WTC11 (cell line): ENCODE results near the gene SMC1B.

ENCODE experiments used
- CTCF ChIP-seq: fragments of 200-600 bp; IDR thresholded peaks from 2 replicates; pipeline ENCODE4 v1.8.0; 2022; ENCODE audit warnings: antibody characterized with exemption
- E2F1 ChIP-seq: sonication (generic); formaldehyde crosslinking; IDR thresholded peaks from 2 replicates; pipeline ENCODE4 v1.8.0; 2022; ENCODE audit warnings: mild to moderate bottlenecking, missing genetic modification reagents
- ESRRA ChIP-seq: sonication (generic); formaldehyde crosslinking; IDR thresholded peaks from 2 replicates; pipeline ENCODE4 v1.8.1; 2022; ENCODE audit warnings: mild to moderate bottlenecking, missing genetic modification reagents, borderline replicate concordance
- JUN ChIP-seq: sonication (generic); formaldehyde crosslinking; IDR thresholded peaks from 2 replicates; pipeline ENCODE4 v1.8.0; 2023; ENCODE audit warnings: mild to moderate bottlenecking, missing genetic modification reagents
- NR1H2 ChIP-seq: sonication (generic); formaldehyde crosslinking; IDR thresholded peaks from 2 replicates; pipeline ENCODE4 v1.9.0; 2021; ENCODE audit warnings: mild to moderate bottlenecking, moderate library complexity, missing genetic modification reagents
- SMAD4 ChIP-seq: sonication (generic); formaldehyde crosslinking; IDR thresholded peaks from 2 replicates; pipeline ENCODE4 v1.8.0; 2022; ENCODE audit warnings: mild to moderate bottlenecking, missing genetic modification reagents
- SP1 ChIP-seq: sonication (generic); formaldehyde crosslinking; conservative IDR thresholded peaks from 2 replicates; pipeline ENCODE4 v1.8.1; 2022; ENCODE audit warnings: missing genetic modification reagents
- ZBTB43 ChIP-seq: sonication (generic); formaldehyde crosslinking; IDR thresholded peaks from 2 replicates; pipeline ENCODE4 v1.8.1; 2023; ENCODE audit warnings: mild to moderate bottlenecking, missing genetic modification reagents
- ZNF396 ChIP-seq: fragments of 250-450 bp; sonication (Bioruptor Pico); IDR thresholded peaks from 2 replicates; pipeline ENCODE4 v1.8.0; 2021; ENCODE audit warnings: mild to moderate bottlenecking, moderate library complexity, borderline replicate concordance

GRCh38 chr22:45335854-45336522, 77.4 kb downstream of the SMC1B start:
- no peak for TF ChIP-seq CTCF
- no peak for TF ChIP-seq SMAD4 (CRISPR knock-in tag)
- no peak for TF ChIP-seq E2F1 (CRISPR knock-in tag)
- TF ChIP-seq ESRRA (CRISPR knock-in tag): no peak
- no peak for TF ChIP-seq ZBTB43 (CRISPR knock-in tag)
- no peak for TF ChIP-seq ZNF396
- no peak for TF ChIP-seq NR1H2 (CRISPR knock-in tag)
- TF ChIP-seq SP1 (CRISPR knock-in tag): no peak
- no peak for TF ChIP-seq JUN (CRISPR knock-in tag)
